Coronary artery (tissue), 2 donors: ENCODE data around the gene AADAC.

Experiments
- DNase-seq: peaks from one replicate; pipeline ENCODE4 v3.0.0-alpha.2; 2017; ENCODE audit warnings: low spot score
- H3K27ac ChIP-seq, 2 donors: fragments of 200-600 bp; sonication (generic); one replicate each; pipeline ENCODE4 v1.5.1; 2016 to 2019
- H3K4me3 ChIP-seq: fragments of 200-600 bp; sonication (generic); 2 replicates; pipeline ENCODE4 v1.5.1; 2016; ENCODE audit warnings: mild to moderate bottlenecking, moderate library complexity
- TF ChIP-seq, protein P1 (sequence below): fragments of 200-600 bp; sonication (generic); IDR thresholded peaks from one replicate; pipeline ENCODE4 v1.5.1; 2019; ENCODE audit warnings: antibody characterized with exemption

Gene AADAC

DNA sequence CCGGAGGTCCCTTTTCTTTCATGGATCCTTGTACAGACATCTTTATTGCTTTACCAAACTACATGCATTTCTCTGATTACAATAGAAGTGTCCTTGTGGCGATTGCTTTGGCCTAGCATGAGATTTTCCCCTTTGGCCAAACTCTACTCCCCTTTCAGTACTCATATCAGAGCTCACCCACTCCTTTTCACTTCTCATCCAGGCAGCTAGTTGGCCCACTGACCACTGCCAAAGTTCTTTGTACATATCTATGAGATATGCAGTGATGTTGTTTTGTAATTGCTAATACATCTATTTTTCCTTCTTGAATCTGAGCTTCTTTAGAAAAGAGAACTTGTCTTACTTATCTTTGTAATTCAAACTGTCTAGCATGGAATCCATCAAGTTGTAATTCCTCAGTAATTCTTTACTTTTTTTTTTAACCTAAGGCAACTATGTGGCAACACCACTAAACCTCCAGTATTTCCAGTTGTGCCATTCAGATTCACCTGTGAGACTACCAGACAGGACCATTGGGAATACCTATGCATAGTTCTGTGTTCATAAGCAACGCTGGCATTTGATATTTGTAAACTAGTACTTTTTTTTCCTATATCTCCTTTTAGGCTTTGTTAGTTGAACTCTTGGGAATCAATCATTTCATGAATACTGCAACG, 41.0 kb upstream of the AADAC start:
- Histone ChIP-seq H3K27ac (no peak overlapping the region), H3K4me3 (no peak overlapping the region)
- no peak for DNase-seq
- TF ChIP-seq, protein P1, sequence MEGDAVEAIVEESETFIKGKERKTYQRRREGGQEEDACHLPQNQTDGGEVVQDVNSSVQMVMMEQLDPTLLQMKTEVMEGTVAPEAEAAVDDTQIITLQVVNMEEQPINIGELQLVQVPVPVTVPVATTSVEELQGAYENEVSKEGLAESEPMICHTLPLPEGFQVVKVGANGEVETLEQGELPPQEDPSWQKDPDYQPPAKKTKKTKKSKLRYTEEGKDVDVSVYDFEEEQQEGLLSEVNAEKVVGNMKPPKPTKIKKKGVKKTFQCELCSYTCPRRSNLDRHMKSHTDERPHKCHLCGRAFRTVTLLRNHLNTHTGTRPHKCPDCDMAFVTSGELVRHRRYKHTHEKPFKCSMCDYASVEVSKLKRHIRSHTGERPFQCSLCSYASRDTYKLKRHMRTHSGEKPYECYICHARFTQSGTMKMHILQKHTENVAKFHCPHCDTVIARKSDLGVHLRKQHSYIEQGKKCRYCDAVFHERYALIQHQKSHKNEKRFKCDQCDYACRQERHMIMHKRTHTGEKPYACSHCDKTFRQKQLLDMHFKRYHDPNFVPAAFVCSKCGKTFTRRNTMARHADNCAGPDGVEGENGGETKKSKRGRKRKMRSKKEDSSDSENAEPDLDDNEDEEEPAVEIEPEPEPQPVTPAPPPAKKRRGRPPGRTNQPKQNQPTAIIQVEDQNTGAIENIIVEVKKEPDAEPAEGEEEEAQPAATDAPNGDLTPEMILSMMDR, result no peak

DNA sequence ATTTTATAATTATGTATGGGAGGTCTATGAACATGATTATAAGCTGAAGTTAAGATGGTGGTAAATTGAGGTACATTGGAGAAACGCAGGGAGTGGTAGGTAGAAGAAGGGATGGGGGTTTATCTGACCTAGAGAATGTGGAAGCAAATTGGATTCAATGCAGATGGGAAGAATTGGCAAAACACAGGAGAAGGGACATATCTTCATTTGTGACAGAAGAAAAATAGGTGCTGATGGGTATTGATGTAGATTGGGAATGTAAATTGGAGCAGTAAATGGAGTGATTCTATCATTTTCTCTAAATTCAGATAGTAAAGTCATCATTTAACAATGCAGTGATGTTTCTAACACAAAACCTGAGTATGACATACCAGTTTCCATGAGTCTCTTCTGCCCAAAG, 39.7 kb upstream of the AADAC start:
- Histone ChIP-seq H3K27ac (no peak overlapping the region), H3K4me3 (no peak overlapping the region)
- TF ChIP-seq, protein P1, result no peak
- DNase-seq, result no peak

DNA sequence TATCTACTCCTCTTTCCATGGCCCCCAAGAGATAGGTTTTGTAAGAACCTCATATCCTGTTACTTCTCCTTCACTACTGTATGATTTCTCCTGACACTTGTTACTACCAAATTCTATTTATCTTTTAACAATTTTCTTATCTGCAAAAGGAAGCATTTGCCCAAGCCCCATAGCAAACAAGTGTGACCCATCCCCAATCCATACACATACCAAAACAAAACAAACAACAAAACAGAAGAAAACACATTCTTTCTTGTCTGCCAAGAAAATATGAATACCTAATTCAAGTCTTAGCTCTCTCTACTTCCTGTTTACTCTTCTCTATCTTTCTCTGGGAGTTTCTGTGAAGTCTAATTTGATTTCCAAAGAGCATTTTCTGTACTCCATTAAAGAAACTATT, 39.0 kb upstream of the AADAC start:
- TF ChIP-seq, protein P1, result no peak
- DNase-seq, result no peak
- no peak overlapping the region for H3K27ac ChIP-seq
- H3K4me3 ChIP-seq, result no peak overlapping the region

DNA sequence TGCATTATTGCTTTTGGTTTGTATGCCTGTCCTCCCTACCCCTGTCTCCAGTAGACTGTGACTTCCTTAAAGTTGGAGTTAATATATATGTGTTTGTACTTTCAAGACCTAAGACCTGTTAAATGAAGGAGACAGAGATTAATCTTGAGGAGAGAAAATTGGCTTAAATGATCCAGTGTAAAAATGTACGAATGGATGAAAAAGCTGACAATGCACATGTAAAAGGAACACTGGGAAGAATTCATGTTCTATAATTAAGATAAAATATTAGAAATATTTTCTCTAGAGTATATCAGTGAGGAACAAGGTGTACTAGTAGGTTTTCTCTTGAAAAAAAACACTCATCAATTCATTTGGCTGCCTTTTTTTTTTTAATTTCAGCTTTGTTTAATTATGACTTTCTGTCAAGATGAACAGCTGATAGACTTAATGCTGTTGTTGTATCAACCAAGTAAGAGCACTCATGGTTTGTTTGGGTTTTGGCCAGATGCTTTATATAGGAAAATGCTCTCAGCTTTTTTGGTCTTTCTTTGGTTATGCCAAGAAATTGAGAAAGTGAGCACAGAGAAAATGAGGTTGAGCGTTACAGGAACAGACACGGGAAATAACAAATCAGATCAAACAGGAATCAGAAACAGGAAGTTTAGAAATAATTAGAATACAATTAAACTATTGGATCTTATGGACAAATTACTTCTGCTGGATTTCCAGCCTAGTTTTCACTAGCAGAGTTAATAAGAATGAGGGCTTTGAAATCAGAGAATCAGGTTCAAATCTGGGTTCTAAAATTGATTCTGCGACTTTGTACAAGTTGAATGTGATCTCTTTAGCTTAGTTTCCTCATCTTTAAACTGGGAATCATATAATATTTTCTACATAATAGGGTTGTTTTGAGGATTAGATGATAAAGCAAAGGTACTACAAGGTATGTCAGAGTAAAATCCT, 38.3 kb upstream of the AADAC start:
- no peak overlapping the region for H3K4me3 ChIP-seq
- DNase-seq, result no peak
- TF ChIP-seq, protein P1, result no peak
- H3K27ac ChIP-seq, result no peak overlapping the region

DNA sequence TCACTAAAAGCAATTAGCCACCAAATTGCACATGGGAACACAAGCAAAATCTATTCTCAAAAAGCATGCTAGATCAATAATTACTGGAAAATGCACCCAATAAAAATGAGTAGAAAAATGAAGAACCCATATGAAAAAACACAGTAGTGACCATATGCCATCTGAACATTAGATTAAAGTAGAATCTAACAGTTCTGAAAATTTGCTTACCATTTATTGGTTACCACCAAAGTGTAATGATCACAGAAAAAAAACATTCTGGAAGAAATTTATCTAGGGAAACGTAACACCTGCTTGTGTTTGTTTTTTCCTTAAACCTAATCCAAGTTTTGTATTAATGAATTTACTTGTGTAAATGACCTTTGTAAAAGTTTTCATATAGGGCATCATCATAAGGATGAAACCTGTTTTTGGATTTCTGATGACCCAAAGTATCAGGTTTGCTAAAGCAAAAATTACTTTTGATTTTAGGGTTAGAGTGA, 37.6 kb upstream of the AADAC start:
- TF ChIP-seq, protein P1, result no peak
- Histone ChIP-seq H3K27ac (no peak overlapping the region), H3K4me3 (no peak overlapping the region)
- no peak for DNase-seq

DNA sequence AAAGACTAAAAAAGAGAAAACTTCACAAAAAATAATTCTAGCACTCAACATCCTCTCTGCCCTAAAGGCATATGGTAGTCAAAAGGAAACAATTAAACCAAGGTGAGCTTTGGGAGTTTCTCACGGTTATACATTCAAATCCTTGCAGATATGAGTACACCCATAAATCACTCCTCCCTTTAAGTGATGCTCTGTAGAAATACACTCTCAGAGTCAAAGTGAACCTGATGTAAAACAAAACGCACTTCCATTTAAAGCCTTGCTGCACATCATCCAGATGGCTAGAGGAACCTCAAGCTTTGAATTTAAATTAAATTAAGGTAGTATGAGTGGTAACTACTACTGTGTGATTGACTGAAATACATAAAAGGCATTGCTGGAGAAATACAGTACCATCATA, 36.0 kb upstream of the AADAC start:
- no peak for DNase-seq
- Histone ChIP-seq H3K4me3 (no peak overlapping the region), H3K27ac (no peak overlapping the region)
- TF ChIP-seq, protein P1, result no peak
